Fibroblast of skin of back (primary cell): ENCODE measurements around the gene NPPC. TPM values are rescaled to one million over a fixed set of nuclear protein-coding genes. Genes with fewer than 3 reads are reported as not detected.
"Not testable (repeated sequence)": the region's sequence is repeated elsewhere in the genome, so short reads cannot be mapped to it uniquely, and the experiment has no call there.

ENCODE experiments used
- DNase-seq: peaks from one replicate; pipeline ENCODE4 v3.0.0-alpha.2; 2013
- polyA plus RNA-seq, 2 experiments: library from polyadenylated mRNA; unstranded; fragments of 120-200 nt; gene quantifications; one replicate each; pipeline ENCODE4 v1.2.1, GENCODE V29; 2013; ENCODE audit not compliant: insufficient read length in 2 of 2

The NPPC gene
- not detected for polyA plus RNA-seq (2013, experiment 1 of 2; ENCODE audit: insufficient read length)
- polyA plus RNA-seq (2013, experiment 2 of 2; ENCODE audit: insufficient read length), result not detected

- DNase-seq, result peak; percentile 45
Observed at GRCh38 chr2:231926180-231926741, at the start of gene NPPC. NPPC (minus strand) TSS chr2:231926396; CDS start chr2:231926249, 147 bp downstream.

GRCh38 chr2:231975001-231975400 lies 48.8 kb upstream of the NPPC start:
- no peak for DNase-seq

- DNase-seq, result no peak
Observed at GRCh38 chr2:231970461-231970860, 44.3 kb upstream of the NPPC start.

- DNase-seq, result no peak
Observed at GRCh38 chr2:231968820-231969219, 42.6 kb upstream of the NPPC start.

GRCh38 chr2:231966886-231967285 lies 40.7 kb upstream of the NPPC start:
- no peak for DNase-seq

GRCh38 chr2:231965102-231965501 lies 38.9 kb upstream of the NPPC start:
- DNase-seq, result no peak

- peak; percentile 85 for DNase-seq
Observed at GRCh38 chr2:231961349-231962166, 35.4 kb upstream of the NPPC start, which contains the start of gene DIS3L2. DIS3L2 (plus strand) TSS chr2:231961713; CDS start chr2:232014928, 53,215 bp downstream.

- DNase-seq, result no peak
Observed at GRCh38 chr2:231960810-231961348, 34.7 kb upstream of the NPPC start.

GRCh38 chr2:231957913-231958763 lies 31.9 kb upstream of the NPPC start:
- DNase-seq, result no peak

GRCh38 chr2:231955758-231956472 lies 29.7 kb upstream of the NPPC start:
- DNase-seq, result no peak

- no peak for DNase-seq
Observed at GRCh38 chr2:231951452-231952035, 25.3 kb upstream of the NPPC start.

GRCh38 chr2:231947694-231948093 lies 21.5 kb upstream of the NPPC start:
- no peak for DNase-seq

- not testable (repeated sequence) for DNase-seq
Observed at GRCh38 chr2:231947112-231947511, 20.9 kb upstream of the NPPC start.

- no peak for DNase-seq
Observed at GRCh38 chr2:231946241-231946814, 20.1 kb upstream of the NPPC start.

- DNase-seq, result no peak
Observed at GRCh38 chr2:231942180-231942579, 16.0 kb upstream of the NPPC start.

GRCh38 chr2:231941673-231942072 lies 15.5 kb upstream of the NPPC start:
- no peak for DNase-seq

- DNase-seq, result no peak
Observed at GRCh38 chr2:231940795-231941194, 14.6 kb upstream of the NPPC start.

- DNase-seq, result no peak
Observed at GRCh38 chr2:231939022-231939421, 12.8 kb upstream of the NPPC start.

GRCh38 chr2:231937057-231937456 lies 10.9 kb upstream of the NPPC start:
- DNase-seq, result no peak

GRCh38 chr2:231936491-231936890 lies 10.3 kb upstream of the NPPC start:
- DNase-seq, result no peak

- no peak for DNase-seq
Observed at GRCh38 chr2:231935815-231936214, 9.6 kb upstream of the NPPC start.
